HT-29 (cell line): ENCODE results near the gene MXI1. TPM values are rescaled to one million over a fixed set of nuclear protein-coding genes. Genes with fewer than 3 reads are reported as not detected.

Experiments used
- DNase-seq: peaks from one replicate; pipeline ENCODE4 v3.0.0-alpha.2; 2015; ENCODE audit warnings: low spot score
- total RNA-seq: library from RNA; depleted of rRNA; stranded (reverse); fragments of >200 nt; shearing (Covaris generic); gene quantifications from 2 replicates; pipeline ENCODE4 v1.2.3, GENCODE V29; 2014

Gene MXI1
- total RNA-seq, 1 experiment from 2014 or later = 18.1 TPM

- no peak for DNase-seq
These were observed 67.2 kb downstream of the MXI1 start for GRCh38 chr10:110274647-110275046.

GRCh38 chr10:110275128-110275729 is 67.8 kb downstream of the MXI1 start:
- DNase-seq = no peak

- no peak for DNase-seq
These were observed 69.2 kb downstream of the MXI1 start for GRCh38 chr10:110276603-110277002.

- no peak for DNase-seq
These were observed 70.2 kb downstream of the MXI1 start for GRCh38 chr10:110277591-110277990.

- no peak for DNase-seq
These were observed 71.4 kb downstream of the MXI1 start for GRCh38 chr10:110278562-110279406.

GRCh38 chr10:110279407-110279986 is 72.1 kb downstream of the MXI1 start:
- peak; percentile 84 for DNase-seq

GRCh38 chr10:110284262-110284661 is 76.9 kb downstream of the MXI1 start:
- DNase-seq = no peak

GRCh38 chr10:110285501-110285900 is 78.1 kb downstream of the MXI1 start:
- no peak for DNase-seq

GRCh38 chr10:110286841-110287240 is 79.4 kb downstream of the MXI1 start:
- DNase-seq = no peak

GRCh38 chr10:110296966-110297365 is 89.6 kb downstream of the MXI1 start:
- DNase-seq = no peak

GRCh38 chr10:110300486-110300986 is 93.1 kb downstream of the MXI1 start:
- DNase-seq = no peak

- DNase-seq = peak; percentile 23
These were observed 96.3 kb downstream of the MXI1 start for GRCh38 chr10:110303681-110304080.

GRCh38 chr10:110304394-110304779 is 97.0 kb downstream of the MXI1 start:
- DNase-seq = peak; percentile 35

GRCh38 chr10:110304780-110305421 is 97.5 kb downstream of the MXI1 start, which contains the start of gene SMNDC1:
TSS of gene SMNDC1 (minus strand) at chr10:110304920. CDS start at chr10:110303587, 1,333 bp downstream.
- DNase-seq = peak; percentile 99

GRCh38 chr10:110305767-110306451 is 98.5 kb downstream of the MXI1 start:
- DNase-seq = peak; percentile 82

GRCh38 chr10:110306452-110306768 is 99.0 kb downstream of the MXI1 start:
- no peak for DNase-seq

- DNase-seq = no peak
These were observed 100.4 kb downstream of the MXI1 start for GRCh38 chr10:110307805-110308204.

GRCh38 chr10:110310741-110311140 is 103.3 kb downstream of the MXI1 start:
- no peak for DNase-seq

- peak; percentile 81 for DNase-seq
These were observed 104.0 kb downstream of the MXI1 start for GRCh38 chr10:110311357-110311949.

- no peak for DNase-seq
These were observed 104.8 kb downstream of the MXI1 start for GRCh38 chr10:110312206-110312605.

GRCh38 chr10:110313674-110314073 is 106.3 kb downstream of the MXI1 start:
- DNase-seq = no peak
